H1 (cell line): ENCODE data around the gene EHBP1. TPM values are rescaled to one million over a fixed set of nuclear protein-coding genes. Genes with fewer than 3 reads are reported as not detected.

Experiments
- CTCF ChIA-PET: fragments of 300-600 bp; sonication (Branson Sonifier 250); formaldehyde crosslinking; loops from one replicate; lab custom pipeline; 2021; ENCODE audit not compliant: partially characterized antibody; lab: Charles Lee
- POLR2A ChIA-PET: fragments of 300-600 bp; sonication (Branson Sonifier 250); formaldehyde crosslinking; loops from one replicate; lab custom pipeline; 2021; ENCODE audit warnings: inconsistent platforms; ENCODE audit not compliant: partially characterized antibody; lab: Charles Lee
- DNase-seq, 2 experiments: peaks; one replicate each; pipeline versions ENCODE4 v3.0.0 to v3.0.0-alpha.2; 2010 to 2022; ENCODE audit warnings: low spot score in 2 of 2, low read depth in 1 of 2, mixed read lengths in 1 of 2
- FAIRE-seq: peaks from 2 replicates; lab custom pipeline; 2011; peaks lifted over from hg19 to GRCh38; lab: Jason Lieb, UNC
- H2AFZ ChIP-seq: 2 replicates; pipeline ENCODE4 v1.8.1; 2012; ENCODE audit warnings: low read length, inconsistent platforms
- H2AK5ac ChIP-seq: 2 replicates; pipeline ENCODE4 v1.6.1; 2013; ENCODE audit warnings: low read depth, low read length
- H2BK120ac ChIP-seq: replicated peaks from 2 replicates; pipeline ENCODE3; 2013; ENCODE audit warnings: low read depth, low read length, inconsistent platforms
- H2BK12ac ChIP-seq: 2 replicates; pipeline ENCODE4 v1.6.1; 2013; ENCODE audit warnings: low read depth, low read length
- H2BK15ac ChIP-seq: 2 replicates; pipeline ENCODE4 v1.6.1; 2013; ENCODE audit warnings: low read length
- H2BK20ac ChIP-seq: 2 replicates; pipeline ENCODE4 v1.6.1; 2013; ENCODE audit warnings: low read length
- H2BK5ac ChIP-seq: 2 replicates; pipeline ENCODE4 v1.6.1; 2013; ENCODE audit warnings: low read depth, low read length
- H3K14ac ChIP-seq: 2 replicates; pipeline ENCODE4 v1.6.1; 2013; ENCODE audit warnings: inconsistent platforms; ENCODE audit not compliant: insufficient read length
- H3K18ac ChIP-seq: 2 replicates; pipeline ENCODE4 v1.6.1; 2013; ENCODE audit warnings: low read length; ENCODE audit errors: extremely low read depth
- H3K23ac ChIP-seq: 2 replicates; pipeline ENCODE4 v1.6.1; 2013; ENCODE audit warnings: inconsistent platforms; ENCODE audit not compliant: insufficient read length
- H3K23me2 ChIP-seq: 2 replicates; pipeline ENCODE4 v1.6.1; 2013; ENCODE audit warnings: low read depth, low read length
- H3K27ac ChIP-seq: 2 replicates; pipeline ENCODE4 v1.6.1; 2011; ENCODE audit warnings: low read depth, low read length, inconsistent platforms
- H3K27me3 ChIP-seq, 4 experiments: replicated peaks in 1 of 4; 1 replicate in 1 of 4; 2 replicates in 3 of 4; pipeline versions ENCODE4 v1.6.1 to v1.8.1; 2011 to 2013; ENCODE audit warnings: low read length in 3 of 4, mild to moderate bottlenecking in 3 of 4, inconsistent platforms in 2 of 4, mixed read lengths in 2 of 4, moderate library complexity in 1 of 4; ENCODE audit not compliant: control insufficient read depth in 3 of 4, insufficient read depth in 3 of 4; ENCODE audit errors: extremely low read depth in 1 of 4
- H3K36me3 ChIP-seq, 4 experiments: 2 replicates each; pipeline versions ENCODE4 v1.6.1 to v1.8.1; 2011 to 2013; ENCODE audit warnings: mild to moderate bottlenecking in 4 of 4, low read length in 3 of 4, moderate library complexity in 2 of 4, control low read depth in 1 of 4, inconsistent platforms in 1 of 4; ENCODE audit not compliant: insufficient read depth in 4 of 4, control insufficient read depth in 2 of 4
- H3K4ac ChIP-seq: replicated peaks from 2 replicates; pipeline ENCODE3; 2013; ENCODE audit warnings: low read length, low read depth, mixed read lengths, inconsistent platforms; ENCODE audit not compliant: insufficient read length
- H3K4me1 ChIP-seq, 4 experiments: replicated peaks in 1 of 4; 1 replicate in 1 of 4; 2 replicates in 3 of 4; pipeline versions ENCODE4 v1.6.1 to v1.8.1; 2011 to 2013; ENCODE audit warnings: low read length in 3 of 4, inconsistent platforms in 2 of 4, mixed read lengths in 1 of 4; ENCODE audit not compliant: insufficient read depth in 4 of 4, control insufficient read depth in 3 of 4
- H3K4me2 ChIP-seq, 2 experiments: 2 replicates each; pipeline versions ENCODE4 v1.6.1 to v1.8.1; 2011 to 2013; ENCODE audit warnings: low read depth in 2 of 2, low read length in 2 of 2, control low read depth in 1 of 2, inconsistent platforms in 1 of 2, mild to moderate bottlenecking in 1 of 2; ENCODE audit not compliant: insufficient read depth in 1 of 2
- H3K4me3 ChIP-seq, 4 experiments: fragments of 200-600, 300-600 bp in 1 of 4; sonication (generic), shearing (Covaris generic), sonication (Bioruptor Twin) in 1 of 4; 2 replicates each; pipeline versions ENCODE4 v1.5.1 to v1.8.1; 2011 to 2016; ENCODE audit warnings: low read length in 4 of 4, low read depth in 3 of 4, control low read depth in 2 of 4, inconsistent platforms in 2 of 4, mild to moderate bottlenecking in 2 of 4, mixed read lengths in 1 of 4, moderate library complexity in 1 of 4; ENCODE audit not compliant: insufficient read depth in 2 of 4; ENCODE audit errors: extremely low read depth in 1 of 4
- H3K56ac ChIP-seq: replicated peaks from 2 replicates; pipeline ENCODE3; 2013; ENCODE audit warnings: low read depth, mild to moderate bottlenecking, mixed read lengths, low read length, inconsistent platforms; ENCODE audit not compliant: insufficient read length
- H3K79me1 ChIP-seq: 2 replicates; pipeline ENCODE4 v1.6.1; 2013; ENCODE audit warnings: low read depth, low read length, control low read depth
- H3K79me2 ChIP-seq, 2 experiments: 2 replicates each; pipeline versions ENCODE4 v1.6.1 to v1.8.1; 2012 to 2013; ENCODE audit warnings: low read length in 2 of 2, mild to moderate bottlenecking in 2 of 2, inconsistent platforms in 1 of 2; ENCODE audit not compliant: insufficient read depth in 2 of 2, control insufficient read depth in 1 of 2
- H3K9ac ChIP-seq, 4 experiments: replicated peaks in 1 of 4; 1 replicate in 1 of 4; 2 replicates in 3 of 4; pipeline versions ENCODE4 v1.6.1 to v1.8.1; 2011 to 2013; ENCODE audit warnings: low read depth in 3 of 4, low read length in 3 of 4, control low read depth in 2 of 4, mild to moderate bottlenecking in 2 of 4, moderate library complexity in 2 of 4, inconsistent platforms in 1 of 4; ENCODE audit errors: extremely low read depth in 1 of 4
- H3K9me3 ChIP-seq, 2 experiments: 2 replicates each; pipeline versions ENCODE4 v1.6.1 to v1.8.1; 2012 to 2013; ENCODE audit warnings: mild to moderate bottlenecking in 2 of 2, moderate library complexity in 2 of 2, control low read depth in 1 of 2, inconsistent platforms in 1 of 2, low read depth in 1 of 2, low read length in 1 of 2, mixed read lengths in 1 of 2; ENCODE audit not compliant: insufficient read depth in 2 of 2
- H4K20me1 ChIP-seq, 2 experiments: replicated peaks in 1 of 2; 2 replicates each; pipeline versions ENCODE3 to v1.8.1; 2011 to 2013; ENCODE audit warnings: inconsistent platforms in 2 of 2, low read length in 2 of 2, mild to moderate bottlenecking in 1 of 2; ENCODE audit not compliant: insufficient read depth in 2 of 2, control insufficient read depth in 1 of 2
- H4K5ac ChIP-seq: 2 replicates; pipeline ENCODE4 v1.6.1; 2013; ENCODE audit warnings: low read length, low read depth, mixed read lengths, inconsistent platforms; ENCODE audit not compliant: insufficient read length
- H4K8ac ChIP-seq: 2 replicates; pipeline ENCODE4 v1.8.0; 2013; ENCODE audit warnings: mild to moderate bottlenecking, moderate library complexity, low read length, inconsistent platforms; ENCODE audit not compliant: insufficient read depth; ENCODE audit errors: extremely low read depth
- H4K91ac ChIP-seq: replicated peaks from 2 replicates; pipeline ENCODE3; 2013; ENCODE audit warnings: low read length, mixed read lengths, inconsistent platforms; ENCODE audit not compliant: insufficient read length
- ASH2L ChIP-seq: fragments of 200-600, 300-600 bp; sonication (generic); IDR thresholded peaks from one replicate; pipeline ENCODE4 v1.7.1; 2017; ENCODE audit warnings: low read length
- BRCA1 ChIP-seq: IDR thresholded peaks from 2 replicates; pipeline ENCODE4 v1.6.1; 2012; ENCODE audit warnings: low read depth, low read length, improper control_type of control experiment
- EZH2 ChIP-seq: fragments of 200-600 bp; sonication (generic); IDR thresholded peaks from 2 replicates; pipeline ENCODE4 v1.7.1; 2012; ENCODE audit warnings: low read depth, mild to moderate bottlenecking, moderate library complexity, low read length, inconsistent platforms; ENCODE audit not compliant: severe bottlenecking
- HDAC2 ChIP-seq, 2 experiments: fragments of 300-600 bp in 1 of 2; sonication (generic) in 1 of 2; IDR thresholded peaks; 2 replicates each; pipeline ENCODE4 v1.6.1; 2011 to 2012; ENCODE audit warnings: low read depth in 2 of 2, low read length in 2 of 2, mild to moderate bottlenecking in 2 of 2, moderate library complexity in 2 of 2, borderline replicate concordance in 1 of 2, inconsistent platforms in 1 of 2
- HDAC6 ChIP-seq: IDR thresholded peaks from one replicate; pipeline ENCODE4 v1.7.1; 2012; ENCODE audit warnings: low read depth, mild to moderate bottlenecking, inconsistent platforms, low read length, moderate library complexity
- RNF2 ChIP-seq: fragments of 200-900, 300-1000 bp; sonication (generic); IDR thresholded peaks from 2 replicates; pipeline ENCODE4 v1.7.1; 2016; ENCODE audit warnings: borderline replicate concordance, low read depth, mild to moderate bottlenecking, antibody characterized with exemption, low read length; ENCODE audit not compliant: poor library complexity, severe bottlenecking; ENCODE audit errors: missing control alignments
- TCF12 ChIP-seq: IDR thresholded peaks from 2 replicates; pipeline ENCODE4 v1.6.1; 2011; ENCODE audit warnings: low read depth, mild to moderate bottlenecking, low read length
- WGBS, 2 experiments: shearing (Covaris generic) in 1 of 2; methylation state at CpG; one replicate each; pipeline versions ENCODE4 v1.1.6 to v1.1.7; 2013 to 2015; ENCODE audit warnings: low lambda C conversion rate in 2 of 2, mixed read lengths in 2 of 2, inconsistent platforms in 1 of 2, low coverage in 1 of 2, missing lambda C conversion rate in 1 of 2; ENCODE audit not compliant: insufficient replicate concordance in 2 of 2, insufficient coverage in 1 of 2, insufficient read length in 1 of 2; ENCODE audit errors: extremely low coverage in 1 of 2, missing lambda C conversion rate in 1 of 2; 5-methylcytosine and 5-hydroxymethylcytosine counted together
- polyA plus RNA-seq, 7 experiments: library from polyadenylated mRNA; depleted of rRNA in 3 of 7; stranded (reverse) in 5 of 7; unstranded in 2 of 7; fragments of >200 nt in 5 of 7; fragments of 200-250 nt in 2 of 7; gene quantifications; 1 replicate in 5 of 7; 2 replicates in 1 of 7; 4 replicates in 1 of 7; pipeline versions ENCODE4 v1.2.1 to v1.2.3, GENCODE V29; 2011 to 2013; ENCODE audit warnings: missing spikeins in 2 of 7, mixed read lengths in 2 of 7
- total RNA-seq: library from RNA; stranded (reverse); fragmentation: NEBNext Ultra II Directional; extraction: Animal tissue kit (Norgen Biotek cat#: 25700); gene quantifications from 2 replicates; pipeline ENCODE4 v1.2.1, GENCODE V29; 2021

Gene EHBP1
- total and polyA plus RNA-seq, 2 of the 8 experiments (the other 6 are each of a cell fraction or from before 2014, with no cell fraction given) = 12.0 to 64.1 TPM

DNA sequence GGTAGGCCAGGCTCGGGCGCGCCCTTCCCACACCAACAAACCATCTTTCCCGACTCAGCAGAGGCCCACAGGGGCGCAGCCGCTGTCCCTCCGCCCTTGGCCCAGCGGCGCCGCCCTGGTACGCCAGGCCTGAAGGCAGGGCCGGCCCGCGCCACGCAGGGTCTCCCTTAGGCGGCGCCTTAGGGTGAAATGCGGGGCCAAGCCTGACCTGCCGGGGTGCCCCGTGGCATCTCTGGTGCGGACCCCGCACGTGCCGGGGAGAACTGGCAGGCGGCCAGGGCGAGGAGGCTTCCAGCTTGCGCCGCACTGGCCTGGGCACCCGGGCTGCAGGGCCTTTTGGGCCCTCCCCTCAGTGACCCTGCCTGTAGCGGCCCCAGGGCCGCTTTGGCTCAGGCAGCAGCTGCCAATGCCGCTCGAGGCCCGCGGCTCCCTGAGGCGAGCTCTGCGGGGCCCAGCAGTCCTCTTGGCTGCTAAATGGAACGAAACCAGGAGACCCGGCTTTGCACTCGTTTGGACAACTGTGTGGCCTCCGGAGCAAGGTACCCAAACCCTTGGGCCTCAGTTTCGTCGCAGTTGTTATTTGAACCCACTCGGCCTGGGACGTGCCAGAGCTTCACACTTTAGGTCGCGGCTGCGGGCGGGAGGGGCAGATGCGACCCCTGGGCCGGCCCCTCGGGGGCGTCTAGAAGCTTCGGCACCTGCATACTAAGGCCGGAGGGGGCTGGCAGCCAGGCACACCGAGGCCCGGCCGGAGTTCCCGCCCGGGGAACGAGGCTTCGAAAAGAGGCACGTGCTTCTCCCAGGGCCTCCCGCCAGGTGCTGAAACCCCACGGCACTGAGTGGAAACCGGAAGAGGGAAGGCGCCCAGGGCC lies 353.6 kb downstream of the EHBP1 start:
- no peak overlapping the region for H3K27ac ChIP-seq
- H3K56ac ChIP-seq = no peak overlapping the region
- no peak overlapping the region for H3K23ac ChIP-seq
- peaks cover 0 to 8% (median 0%) of the 10 kb centered on the region in 4 experiments; a peak in 1 of 8 replicates for H3K36me3 ChIP-seq
- H2BK20ac ChIP-seq = no peak overlapping the region
- peak overlapping the region; percentile 84 to 86 for H3K4me2 ChIP-seq
- H4K8ac ChIP-seq = peak overlapping the region; percentile 92
- FAIRE-seq (no peak), DNase-seq (peak in 1 of 2 experiments; percentile 79)
- no peak overlapping the region; a peak in 1 of 7 replicates for H3K9ac ChIP-seq
- peaks cover 14% of the 10 kb centered on the region for H3K23me2 ChIP-seq
- peaks cover 9 to 41% (median 32%) of the 10 kb centered on the region in 4 experiments for H3K4me1 ChIP-seq
- H3K4ac ChIP-seq = no peak overlapping the region
- WGBS, 2 experiments = 3% methylated on average over 53 of the region's 67 CpGs; no CpG with 5 or more reads in 1 of the 2 experiments
- H2BK12ac ChIP-seq = peak overlapping the region; percentile 52; the same call in 1 of the 2 replicates
- H2BK15ac ChIP-seq = peak overlapping the region; percentile 61; the same call in 1 of the 2 replicates
- ChIA-PET POLR2A (interaction anchor here (0.5 to 3.1 kb wide), 4 partner anchors 9 to 639 kb away, joined by 3 to 32 read pairs (median 4); partner anchors contain the start of gene OTX1), CTCF (interaction anchor here (0.6 to 2.3 kb wide), 4 partner anchors 11 to 1345 kb away, joined by 3 to 6 read pairs (median 3); no protein-coding TSS in a partner anchor)
- no peak overlapping the region for H2AK5ac ChIP-seq
- no peaks in the 10 kb centered on the region for H3K79me1 ChIP-seq
- peaks cover 3 to 13% of the 10 kb centered on the region in 2 experiments for H4K20me1 ChIP-seq
- H3K18ac ChIP-seq = peak overlapping the region; percentile 55
- H3K4me3 ChIP-seq = peak overlapping the region; percentile 16 to 56 (median 28); a peak in 7 of 8 replicates
- peak overlapping the region; percentile 27 for H4K91ac ChIP-seq
- H4K5ac ChIP-seq = no peak overlapping the region
- H2AFZ ChIP-seq = no peak overlapping the region; the same call in 1 of the 2 replicates
- no peaks in the 10 kb centered on the region for H3K9me3 ChIP-seq
- H2BK120ac ChIP-seq = no peak overlapping the region
- no peak overlapping the region for H2BK5ac ChIP-seq
- H3K14ac ChIP-seq = no peak overlapping the region
- no peaks in the 10 kb centered on the region for H3K79me2 ChIP-seq
- peaks cover 50 to 84% (median 69%) of the 10 kb centered on the region in 4 experiments for H3K27me3 ChIP-seq
- TF ChIP-seq EZH2 (peak; percentile 89), RNF2 (peak; percentile 84), HDAC2 (IDR thresholded peaks at IDR 0.05; ENCODE audit: borderline replicate concordance in 1 of 2, low read depth in 2 of 2, low read length in 2 of 2) (peak; percentile 47 to 96; a peak in 2 of 4 replicates), ASH2L (peak; percentile 27), TCF12 (0 out of 2 replicates have a peak, but pooled peaks have one; percentile 26), BRCA1 (no peak), HDAC6 (no peak)
